H1 (cell line): ENCODE data around the gene UGT1A8.

ENCODE experiments used
- BRCA1 ChIP-seq: IDR thresholded peaks from 2 replicates; pipeline ENCODE4 v1.6.1; 2012; ENCODE audit warnings: low read depth, low read length, improper control_type of control experiment
- HDAC2 ChIP-seq, 2 experiments: fragments of 300-600 bp in 1 of 2; sonication (generic) in 1 of 2; IDR thresholded peaks; 2 replicates each; pipeline ENCODE4 v1.6.1; 2011 to 2012; ENCODE audit warnings: low read depth in 2 of 2, low read length in 2 of 2, mild to moderate bottlenecking in 2 of 2, moderate library complexity in 2 of 2, borderline replicate concordance in 1 of 2, inconsistent platforms in 1 of 2
- JUN ChIP-seq: IDR thresholded peaks from 2 replicates; pipeline ENCODE4 v1.6.1; 2011; ENCODE audit warnings: low read depth, mild to moderate bottlenecking, improper control_type of control experiment, low read length
- POLR2A ChIP-seq, 2 experiments: IDR thresholded peaks; 1 replicate in 1 of 2; 2 replicates in 1 of 2; pipeline ENCODE4 v1.6.1; 2011; ENCODE audit warnings: low read depth in 2 of 2, low read length in 2 of 2, mild to moderate bottlenecking in 2 of 2; ENCODE audit errors: control extremely low read depth in 1 of 2
- SIX5 ChIP-seq: IDR thresholded peaks from 2 replicates; pipeline ENCODE4 v1.6.1; 2011; ENCODE audit warnings: mild to moderate bottlenecking, low read depth, low read length
- TBP ChIP-seq: IDR thresholded peaks from 2 replicates; pipeline ENCODE4 v1.6.1; 2011; ENCODE audit warnings: low read depth, low read length, improper control_type of control experiment
- YY1 ChIP-seq: IDR thresholded peaks from 2 replicates; pipeline ENCODE4 v1.6.1; 2011; ENCODE audit warnings: low read depth, mild to moderate bottlenecking, low read length
- TF ChIP-seq, protein P1 (sequence below), 3 experiments: IDR thresholded peaks; 1 replicate in 2 of 3; 2 replicates in 1 of 3; pipeline versions ENCODE4 v1.5.1 to v1.6.1; 2011; ENCODE audit warnings: low read length in 3 of 3, mild to moderate bottlenecking in 3 of 3, inconsistent platforms in 2 of 3, low read depth in 1 of 3, moderate library complexity in 1 of 3; ENCODE audit not compliant: insufficient read depth in 1 of 3; ENCODE audit errors: control extremely low read depth in 1 of 3

DNA sequence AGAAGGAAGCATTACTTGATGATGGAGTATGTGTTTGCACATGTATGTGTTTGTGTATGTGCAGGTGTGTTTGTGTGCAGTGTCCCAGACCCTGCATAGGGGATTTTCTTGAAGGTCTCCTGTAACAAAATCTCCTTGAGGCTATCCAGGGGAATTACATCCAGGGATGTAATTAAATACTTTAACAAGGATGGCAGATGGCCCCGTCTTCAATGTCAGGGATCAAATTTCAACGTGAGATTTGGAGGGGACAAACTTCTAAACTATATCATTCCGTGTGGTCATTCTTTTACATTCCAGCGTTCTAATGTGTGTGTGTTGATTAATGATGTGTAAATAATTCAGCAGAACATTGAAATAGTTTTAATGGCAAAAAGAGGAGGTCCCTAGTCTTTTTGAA lies 57.6 kb downstream of the UGT1A8 start:
- TF ChIP-seq TBP (no peak), JUN (no peak), SIX5 (no peak), YY1 (no peak), POLR2A (IDR thresholded peaks at IDR 0.05; ENCODE audit: control extremely low read depth in 1 of 2, low read depth in 2 of 2, low read length in 2 of 2) (no peak), HDAC2 (IDR thresholded peaks at IDR 0.05; ENCODE audit: borderline replicate concordance in 1 of 2, low read depth in 2 of 2, low read length in 2 of 2) (no peak), BRCA1 (no peak)
- TF ChIP-seq, protein P1, sequence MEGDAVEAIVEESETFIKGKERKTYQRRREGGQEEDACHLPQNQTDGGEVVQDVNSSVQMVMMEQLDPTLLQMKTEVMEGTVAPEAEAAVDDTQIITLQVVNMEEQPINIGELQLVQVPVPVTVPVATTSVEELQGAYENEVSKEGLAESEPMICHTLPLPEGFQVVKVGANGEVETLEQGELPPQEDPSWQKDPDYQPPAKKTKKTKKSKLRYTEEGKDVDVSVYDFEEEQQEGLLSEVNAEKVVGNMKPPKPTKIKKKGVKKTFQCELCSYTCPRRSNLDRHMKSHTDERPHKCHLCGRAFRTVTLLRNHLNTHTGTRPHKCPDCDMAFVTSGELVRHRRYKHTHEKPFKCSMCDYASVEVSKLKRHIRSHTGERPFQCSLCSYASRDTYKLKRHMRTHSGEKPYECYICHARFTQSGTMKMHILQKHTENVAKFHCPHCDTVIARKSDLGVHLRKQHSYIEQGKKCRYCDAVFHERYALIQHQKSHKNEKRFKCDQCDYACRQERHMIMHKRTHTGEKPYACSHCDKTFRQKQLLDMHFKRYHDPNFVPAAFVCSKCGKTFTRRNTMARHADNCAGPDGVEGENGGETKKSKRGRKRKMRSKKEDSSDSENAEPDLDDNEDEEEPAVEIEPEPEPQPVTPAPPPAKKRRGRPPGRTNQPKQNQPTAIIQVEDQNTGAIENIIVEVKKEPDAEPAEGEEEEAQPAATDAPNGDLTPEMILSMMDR (IDR thresholded peaks at IDR 0.05; ENCODE audit: control extremely low read depth in 1 of 3, insufficient read depth in 1 of 3, low read depth in 1 of 3, low read length in 3 of 3): no peak
